Adrenal gland (tissue), 12 donors: ENCODE results near the gene MRNIP. TPM values are rescaled to one million over a fixed set of nuclear protein-coding genes. Genes with fewer than 3 reads are reported as not detected.

Experiments
- DNase-seq, 7 donors: peaks; one replicate each; pipeline ENCODE4 v3.0.0-alpha.2; 2019 to 2020
- H3K27ac ChIP-seq, 5 donors: fragments of 200-600 bp; sonication (generic) in 4 of 5; 1 replicate in 3 of 5; 2 replicates in 2 of 5; pipeline versions ENCODE4 v1.5.1 to v1.8.0; 2016 to 2020; ENCODE audit warnings: mild to moderate bottlenecking in 1 of 5
- H3K27me3 ChIP-seq: fragments of 200-600 bp; 2 replicates; pipeline ENCODE4 v1.8.0; 2021
- H3K36me3 ChIP-seq, 2 donors: fragments of 200-600 bp; replicated peaks in 1 of 2; 1 replicate in 1 of 2; 2 replicates in 1 of 2; pipeline versions ENCODE4 v1.5.1 to v1.8.0; 2018 to 2022
- H3K4me1 ChIP-seq, 2 donors: fragments of 200-600 bp; replicated peaks in 1 of 2; 1 replicate in 1 of 2; 2 replicates in 1 of 2; pipeline versions ENCODE4 v1.5.1 to v1.8.0; 2018 to 2021
- H3K4me3 ChIP-seq, 4 donors: fragments of 200-600 bp; sonication (generic) in 3 of 4; one replicate each; pipeline ENCODE4 v1.5.1; 2016 to 2018
- H3K9me3 ChIP-seq, 3 donors: fragments of 200-600 bp; sonication (generic) in 1 of 3; replicated peaks in 1 of 3; 1 replicate in 2 of 3; 2 replicates in 1 of 3; pipeline versions ENCODE4 v1.5.1 to v1.8.0; 2016 to 2021
- CTCF ChIP-seq, 6 experiments: fragments of 450-650 bp in 4 of 6; fragments of 200-600 bp in 2 of 6; sonication (generic) in 1 of 6; IDR thresholded peaks; 1 replicate in 5 of 6; 2 replicates in 1 of 6; pipeline versions ENCODE4 v1.5.1 to v1.8.0; 2016 to 2021; ENCODE audit warnings: antibody characterized with exemption in 6 of 6, mild to moderate bottlenecking in 2 of 6, moderate library complexity in 1 of 6
- POLR2A ChIP-seq, 2 donors: fragments of 450-650 bp; IDR thresholded peaks; one replicate each; pipeline ENCODE4 v1.6.1; 2017; ENCODE audit warnings: antibody characterized with exemption in 2 of 2, mild to moderate bottlenecking in 2 of 2, moderate library complexity in 1 of 2
- WGBS, 4 donors: extraction: QIAGEN DNeasy Blood & Tissue Kit in 2 of 4; methylation state at CpG; one replicate each; pipeline versions ENCODE4 v1.1.5 to v1.1.7; 2013 to 2017; 5-methylcytosine and 5-hydroxymethylcytosine counted together
- intact Hi-C, 2 donors: fragments of 100-400 bp; cut with DNase I; formaldehyde crosslinking; loops; one replicate each; pipeline versions ENCODE4 v1.14.1 to v1.15.0; 2022 to 2023
- polyA plus RNA-seq, 3 donors: library from polyadenylated mRNA; stranded (reverse); fragments of 200-250 nt in 2 of 3; fragments of 350-450 nt in 1 of 3; fragmentation: Illumina TruSeq in 1 of 3; extraction: RNeasy Lipid Tissue Mini Kit (QIAGEN cat#74804) in 1 of 3; gene quantifications; one replicate each; pipeline ENCODE4 v1.2.3, GENCODE V29; 2013 to 2014
- total RNA-seq, 9 donors: library from RNA; depleted of rRNA in 4 of 9; stranded (reverse); fragments of >200 nt in 4 of 9; fragments of 120-200 nt in 1 of 9; fragmentation: NEBNext Ultra II Directional in 1 of 9; extraction: Animal tissue kit (Norgen Biotek cat#: 25700) in 1 of 9; gene quantifications; one replicate each; pipeline versions ENCODE4 v1.1.0 to v1.2.4, GENCODE V29; 2013 to 2023
- donor health status: healthy with polysubstance abuse.
- donor health status: Bipolar disorder and iron deficiency.
- donor health status: DM: yes; HTN: yes; CAD: no.
- donor health status: DM: no; HTN: no; CAD: no.
- donor health status: DM: no; HTN: no; CAD: no.
- donor health status: DM: yes; HTN: yes; CAD: no.

The MRNIP gene
- total and polyA plus RNA-seq, 12 donors, result 12.3 to 129 (median 32.2) TPM

- intact Hi-C loops, result no loop called here
- Histone ChIP-seq H3K4me3 (peak overlapping the region in 1 of 4 donors; percentile 64), H3K27me3 (no peaks in the 10 kb centered on the region), H3K27ac (peak overlapping the region in 3 of 5 donors; percentile 85 to 88 (median 86)), H3K4me1 (peaks cover 10 to 42% of the 10 kb centered on the region in 2 donors), H3K9me3 (no peaks in the 10 kb centered on the region), H3K36me3 (peaks cover 0 to 25% of the 10 kb centered on the region in 2 donors)
- TF ChIP-seq CTCF (IDR thresholded peaks at IDR 0.05) (no peak), POLR2A (IDR thresholded peaks at IDR 0.05) (no peak)
- 89 to 100% (median 92%) methylated on average over 2 to 3 of the region's 3 CpGs for WGBS, 4 donors
- peak in 2 of 7 donors; percentile 13 to 21 for DNase-seq
Measured at GRCh38 chr5:179794575-179794974, 64.0 kb downstream of the MRNIP start.

- no peak for TF ChIP-seq CTCF (IDR thresholded peaks at IDR 0.05)
- TF ChIP-seq POLR2A (IDR thresholded peaks at IDR 0.05), result no peak
- 68 to 72% (median 68%) methylated on average over 3 of the region's 3 CpGs; no CpG with 5 or more reads in 1 of the 4 donors for WGBS, 4 donors
- H3K27ac ChIP-seq, result peak overlapping the region in 2 of 5 donors; percentile 78 to 86
- peak overlapping the region in 1 of 4 donors; percentile 64 for H3K4me3 ChIP-seq
- H3K4me1 ChIP-seq, result peaks cover 10 to 42% of the 10 kb centered on the region in 2 donors
- intact Hi-C loops, result no loop called here
- H3K9me3 ChIP-seq, result no peaks in the 10 kb centered on the region
- H3K36me3 ChIP-seq, result peaks cover 0 to 21% of the 10 kb centered on the region in 2 donors
- H3K27me3 ChIP-seq, result no peaks in the 10 kb centered on the region
- peak in 1 of 7 donors; percentile 21 for DNase-seq
Measured at GRCh38 chr5:179794171-179794570, 64.4 kb downstream of the MRNIP start.

GRCh38 chr5:179793468-179794139 lies 65.0 kb downstream of the MRNIP start, which contains the start of gene LTC4S:
Gene LTC4S, plus strand, starts transcription at chr5:179793986. Its CDS starts 95 bp downstream, at chr5:179794081.
- intact Hi-C loops, result no loop called here
- peak; percentile 66 to 85 (median 77) for DNase-seq
- Histone ChIP-seq H3K9me3 (no peaks in the 10 kb centered on the region), H3K27ac (peak within 1 kb of the TSS in 4 of 5 donors; percentile 35 to 88 (median 86)), H3K4me1 (peaks cover 10 to 42% of the 10 kb centered on the region in 2 donors), H3K36me3 (peaks cover 0 to 15% of the 10 kb centered on the region in 2 donors), H3K27me3 (no peaks in the 10 kb centered on the region), H3K4me3 (peak within 1 kb of the TSS in 1 of 4 donors; percentile 64)
- WGBS, 4 donors, result 44 to 62% (median 55%) methylated on average over 9 to 19 of the region's 19 CpGs
- peak; percentile 15 to 29 for TF ChIP-seq POLR2A (IDR thresholded peaks at IDR 0.05)
- no peak for TF ChIP-seq CTCF (IDR thresholded peaks at IDR 0.05)

GRCh38 chr5:179792612-179793467 lies 65.8 kb downstream of the MRNIP start:
- peaks cover 10 to 42% of the 10 kb centered on the region in 2 donors for H3K4me1 ChIP-seq
- H3K4me3 ChIP-seq, result no peak overlapping the region
- TF ChIP-seq POLR2A (IDR thresholded peaks at IDR 0.05), result no peak
- no peaks in the 10 kb centered on the region for H3K27me3 ChIP-seq
- H3K9me3 ChIP-seq, result no peaks in the 10 kb centered on the region
- WGBS, 4 donors, result 67 to 79% (median 78%) methylated on average over 10 to 24 of the region's 24 CpGs
- intact Hi-C loops, result no loop called here
- peak in 6 of 7 donors; percentile 24 to 47 (median 39) for DNase-seq
- peak overlapping the region in 4 of 5 donors; percentile 35 to 86 (median 58) for H3K27ac ChIP-seq
- peaks cover 0 to 7% of the 10 kb centered on the region in 2 donors for H3K36me3 ChIP-seq
